HL-60 (cell line): ENCODE data around the gene NDUFA5.
"Not testable (repeated sequence)": the region's sequence is repeated elsewhere in the genome, so short reads cannot be mapped to it uniquely, and the experiment has no call there.

Source experiments
- DNase-seq, 2 experiments: peaks; one replicate each; pipeline ENCODE4 v3.0.0-alpha.2; 2010 to 2020; ENCODE audit warnings: low read depth in 1 of 2, low spot score in 1 of 2
- H3K27ac ChIP-seq: fragments of 250-450 bp; sonication (Bioruptor Pico); replicated peaks from 2 replicates; pipeline ENCODE4 v1.5.1; 2020; ENCODE audit warnings: mild to moderate bottlenecking, moderate library complexity
- H3K27me3 ChIP-seq: fragments of 250-450 bp; sonication (Bioruptor Pico); 2 replicates; pipeline ENCODE4 v1.5.1; 2021; ENCODE audit warnings: mild to moderate bottlenecking, moderate library complexity; ENCODE audit not compliant: insufficient read depth, poor library complexity, severe bottlenecking
- H3K4me3 ChIP-seq: replicated peaks from 2 replicates; pipeline ENCODE4 v1.5.1; 2011; ENCODE audit warnings: mild to moderate bottlenecking, control low read depth, low read length; ENCODE audit not compliant: insufficient read depth
- GABPA ChIP-seq: IDR thresholded peaks from 2 replicates; pipeline ENCODE4 v1.6.1; 2012; ENCODE audit warnings: low read depth
- POLR2AphosphoS5 ChIP-seq: IDR thresholded peaks from 2 replicates; pipeline ENCODE4 v1.6.1; 2012; ENCODE audit warnings: low read depth
- REST ChIP-seq: IDR thresholded peaks from 2 replicates; pipeline ENCODE4 v1.6.1; 2012; ENCODE audit warnings: low read depth; ENCODE audit not compliant: insufficient replicate concordance
- SPI1 ChIP-seq: IDR thresholded peaks from 2 replicates; pipeline ENCODE4 v1.6.1; 2012; ENCODE audit warnings: low read depth, mild to moderate bottlenecking, borderline replicate concordance
- TF ChIP-seq, protein P1 (sequence below): IDR thresholded peaks from one replicate; pipeline ENCODE4 v1.5.1; 2011; ENCODE audit warnings: low read length, control low read depth, inconsistent platforms; ENCODE audit not compliant: insufficient read depth

Gene NDUFA5

GRCh38 chr7:123557016-123557397 lies 611 bp downstream of the NDUFA5 start:
- Histone ChIP-seq H3K27ac (peak overlapping the region; percentile 97), H3K4me3 (peak overlapping the region; percentile 83), H3K27me3 (no peaks in the 10 kb centered on the region)
- TF ChIP-seq REST = peak; percentile 84
- TF ChIP-seq, protein P1, sequence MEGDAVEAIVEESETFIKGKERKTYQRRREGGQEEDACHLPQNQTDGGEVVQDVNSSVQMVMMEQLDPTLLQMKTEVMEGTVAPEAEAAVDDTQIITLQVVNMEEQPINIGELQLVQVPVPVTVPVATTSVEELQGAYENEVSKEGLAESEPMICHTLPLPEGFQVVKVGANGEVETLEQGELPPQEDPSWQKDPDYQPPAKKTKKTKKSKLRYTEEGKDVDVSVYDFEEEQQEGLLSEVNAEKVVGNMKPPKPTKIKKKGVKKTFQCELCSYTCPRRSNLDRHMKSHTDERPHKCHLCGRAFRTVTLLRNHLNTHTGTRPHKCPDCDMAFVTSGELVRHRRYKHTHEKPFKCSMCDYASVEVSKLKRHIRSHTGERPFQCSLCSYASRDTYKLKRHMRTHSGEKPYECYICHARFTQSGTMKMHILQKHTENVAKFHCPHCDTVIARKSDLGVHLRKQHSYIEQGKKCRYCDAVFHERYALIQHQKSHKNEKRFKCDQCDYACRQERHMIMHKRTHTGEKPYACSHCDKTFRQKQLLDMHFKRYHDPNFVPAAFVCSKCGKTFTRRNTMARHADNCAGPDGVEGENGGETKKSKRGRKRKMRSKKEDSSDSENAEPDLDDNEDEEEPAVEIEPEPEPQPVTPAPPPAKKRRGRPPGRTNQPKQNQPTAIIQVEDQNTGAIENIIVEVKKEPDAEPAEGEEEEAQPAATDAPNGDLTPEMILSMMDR = no peak
- no peak for DNase-seq

- H3K27ac ChIP-seq = no peak overlapping the region
- DNase-seq = no peak
- no peak overlapping the region for H3K4me3 ChIP-seq
- TF ChIP-seq REST (no peak), POLR2AphosphoS5 (no peak), GABPA (no peak)
- no peaks in the 10 kb centered on the region for H3K27me3 ChIP-seq
These were observed 2.1 kb downstream of the NDUFA5 start for GRCh38 chr7:123555484-123555883.

DNA sequence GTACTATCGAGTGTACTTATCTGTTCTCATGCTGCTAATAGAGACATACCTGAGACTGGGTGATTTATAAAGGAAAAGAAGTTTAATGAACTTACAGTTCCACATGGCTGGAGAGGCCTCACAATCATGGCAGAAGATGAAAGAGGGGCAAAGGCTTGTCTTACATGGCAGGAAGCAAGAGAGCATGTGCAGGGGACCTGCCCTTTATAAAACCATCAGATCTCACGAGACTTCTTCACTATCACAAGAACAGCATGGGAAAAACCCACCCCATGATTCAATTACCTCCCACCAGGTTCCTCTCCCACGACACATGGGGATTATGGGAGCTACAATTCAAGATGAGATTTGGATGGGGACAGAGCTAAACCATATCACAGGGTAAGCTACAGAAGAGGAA lies 4.5 kb downstream of the NDUFA5 start:
- no peak for DNase-seq
- Histone ChIP-seq H3K27me3 (no peaks in the 10 kb centered on the region), H3K4me3 (no peak overlapping the region), H3K27ac (no peak overlapping the region)
- no peak for TF ChIP-seq POLR2AphosphoS5
- TF ChIP-seq GABPA = no peak
- TF ChIP-seq, protein P1 = no peak
- TF ChIP-seq REST = no peak
- no peak for TF ChIP-seq SPI1

- no peak overlapping the region for H3K27ac ChIP-seq
- H3K4me3 ChIP-seq = no peak overlapping the region
- DNase-seq = no peak
- TF ChIP-seq GABPA = no peak
- TF ChIP-seq, protein P1 = no peak
- no peak for TF ChIP-seq POLR2AphosphoS5
- TF ChIP-seq SPI1 = no peak
- no peak for TF ChIP-seq REST
- no peaks in the 10 kb centered on the region for H3K27me3 ChIP-seq
These were observed 5.0 kb downstream of the NDUFA5 start for GRCh38 chr7:123552641-123553040.

DNA sequence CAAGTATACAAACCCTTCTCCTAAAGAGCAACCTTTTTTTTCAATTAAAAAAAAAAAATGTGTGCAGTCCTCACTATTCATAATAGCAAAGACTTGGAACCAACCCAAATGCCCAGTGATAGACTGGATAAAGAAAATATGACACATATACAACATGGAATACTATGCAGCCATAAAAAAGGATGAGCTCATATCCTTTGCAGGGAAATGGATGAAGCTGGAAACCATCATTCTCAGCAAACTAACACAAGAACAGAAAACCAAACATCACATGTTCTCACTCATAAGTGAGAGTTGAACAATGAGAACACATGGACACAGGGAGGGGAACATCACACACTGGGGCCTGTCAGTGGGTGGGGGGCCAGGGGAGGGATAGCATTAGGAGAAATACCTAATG lies 5.5 kb downstream of the NDUFA5 start:
- not testable (repeated sequence) for DNase-seq, H3K27ac ChIP-seq, H3K27me3 ChIP-seq, H3K4me3 ChIP-seq
